CD4-positive, CD25-positive, alpha-beta regulatory T cell (primary cell): ENCODE measurements around the gene RGMA. TPM values are rescaled to one million over a fixed set of nuclear protein-coding genes. Genes with fewer than 3 reads are reported as not detected.
A peak's percentile ranks its signal among the peaks of the same experiment; 100 is the strongest.

Experiments
- ATAC-seq, 2 donors: fragments of 150-1000 bp; cut with Tn5 transposase; one replicate each; pipeline ENCODE4 v1.10.0; 2021; ENCODE audit warnings: low read depth in 2 of 2, moderate number of reproducible peaks in 2 of 2, moderate library complexity in 1 of 2
- DNase-seq, 3 donors: peaks; one replicate each; pipeline versions ENCODE4 v3.0.0 to v3.0.0-alpha.2; 2012 to 2022; ENCODE audit warnings: mixed read lengths in 1 of 3
- H3K27ac ChIP-seq: one replicate; pipeline ENCODE4 v1.7.0; 2013; ENCODE audit warnings: mild to moderate bottlenecking, low read length; ENCODE audit not compliant: insufficient read depth, poor library complexity, severe bottlenecking
- H3K27me3 ChIP-seq: one replicate; pipeline ENCODE4 v1.7.0; 2013; ENCODE audit warnings: low read length; ENCODE audit not compliant: control insufficient read depth, insufficient read depth
- H3K36me3 ChIP-seq: one replicate; pipeline ENCODE4 v1.7.0; 2013; ENCODE audit warnings: mild to moderate bottlenecking, low read length, moderate library complexity; ENCODE audit not compliant: control insufficient read depth, insufficient read depth
- H3K4me1 ChIP-seq: 2 replicates; pipeline ENCODE4 v1.7.0; 2013; ENCODE audit warnings: mild to moderate bottlenecking, low read length; ENCODE audit not compliant: insufficient read depth, control insufficient read depth, poor library complexity, severe bottlenecking
- H3K4me3 ChIP-seq: one replicate; pipeline ENCODE4 v1.7.0; 2013; ENCODE audit warnings: low read depth, mild to moderate bottlenecking, low read length, moderate library complexity
- H3K9me3 ChIP-seq, 2 experiments: 1 replicate in 1 of 2; 2 replicates in 1 of 2; pipeline ENCODE4 v1.7.0; 2013; ENCODE audit warnings: low read length in 2 of 2, mild to moderate bottlenecking in 1 of 2, moderate library complexity in 1 of 2; ENCODE audit not compliant: control insufficient read depth in 2 of 2
- H3K27ac Mint-ChIP-seq, 3 donors: one replicate each; pipeline ENCODE4 v1.8.0; 2020 to 2022; ENCODE audit warnings: mild to moderate bottlenecking in 3 of 3, mixed read lengths in 3 of 3, moderate library complexity in 2 of 3
- H3K27me3 Mint-ChIP-seq: one replicate; pipeline ENCODE4 v1.8.0; 2022; ENCODE audit warnings: mild to moderate bottlenecking, mixed read lengths
- H3K36me3 Mint-ChIP-seq: one replicate; pipeline ENCODE4 v1.8.0; 2020; ENCODE audit warnings: mixed read lengths
- H3K4me1 Mint-ChIP-seq, 4 donors: one replicate each; pipeline ENCODE4 v1.8.0; 2020 to 2022; ENCODE audit warnings: mixed read lengths in 4 of 4, mild to moderate bottlenecking in 1 of 4
- H3K4me3 Mint-ChIP-seq, 4 donors: one replicate each; pipeline ENCODE4 v1.8.0; 2020 to 2022; ENCODE audit warnings: mild to moderate bottlenecking in 4 of 4, mixed read lengths in 4 of 4, moderate library complexity in 3 of 4
- H3K9me3 Mint-ChIP-seq, 7 donors: one replicate each; pipeline ENCODE4 v1.8.0; 2020 to 2022; ENCODE audit warnings: mixed read lengths in 7 of 7, mild to moderate bottlenecking in 3 of 7, moderate library complexity in 2 of 7
- polyA plus RNA-seq, 4 donors: library from polyadenylated mRNA; unstranded; fragments of 300-500 nt; fragmentation: Illumina TruSeq; gene quantifications; one replicate each; pipeline ENCODE4 v1.2.3, GENCODE V29; 2021
- total RNA-seq: library from RNA; stranded (reverse); gene quantifications from one replicate; pipeline ENCODE4 v1.2.3, GENCODE V29; 2022

The RGMA gene
- total and polyA plus RNA-seq, 5 donors from 2014 or later = 0.49 TPM; not detected in 4

DNA sequence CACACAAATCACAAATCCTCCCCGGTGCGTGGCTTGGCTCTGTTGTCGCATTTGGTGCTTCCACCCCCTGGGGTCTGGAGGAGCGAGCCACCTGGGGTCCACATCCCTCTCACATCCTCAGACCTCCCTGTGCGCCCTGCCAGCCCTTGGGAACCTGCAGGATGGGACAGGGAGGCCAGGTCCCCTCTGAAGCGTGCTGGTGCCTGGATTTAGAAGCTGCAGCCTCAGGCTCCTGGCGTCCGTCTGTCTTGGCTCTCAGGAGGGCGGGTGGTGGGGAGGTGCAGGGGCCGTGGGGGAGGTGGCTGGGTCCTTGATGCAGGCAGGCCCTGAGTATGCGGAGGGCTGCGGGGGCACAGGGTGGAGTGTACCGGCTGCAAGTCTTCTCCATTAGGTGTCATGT lies 38.4 kb downstream of the RGMA start:
- H3K27me3 Mint-ChIP-seq = peaks cover 24% of the 10 kb centered on the region
- no peak overlapping the region for H3K4me3 ChIP-seq
- H3K9me3 ChIP-seq = no peaks in the 10 kb centered on the region
- peaks cover 0 to 7% (median 0%) of the 10 kb centered on the region in 7 donors for H3K9me3 Mint-ChIP-seq
- H3K4me1 Mint-ChIP-seq = peaks cover 0 to 13% (median 2%) of the 10 kb centered on the region in 4 donors
- H3K27me3 ChIP-seq = no peaks in the 10 kb centered on the region
- H3K4me3 Mint-ChIP-seq = no peak overlapping the region
- ATAC-seq (no peak), DNase-seq (no peak)
- no peak overlapping the region for H3K27ac ChIP-seq
- H3K27ac Mint-ChIP-seq = no peak overlapping the region
- no peaks in the 10 kb centered on the region for H3K36me3 Mint-ChIP-seq
- H3K4me1 ChIP-seq = peaks cover 8% of the 10 kb centered on the region
- no peaks in the 10 kb centered on the region for H3K36me3 ChIP-seq

DNA sequence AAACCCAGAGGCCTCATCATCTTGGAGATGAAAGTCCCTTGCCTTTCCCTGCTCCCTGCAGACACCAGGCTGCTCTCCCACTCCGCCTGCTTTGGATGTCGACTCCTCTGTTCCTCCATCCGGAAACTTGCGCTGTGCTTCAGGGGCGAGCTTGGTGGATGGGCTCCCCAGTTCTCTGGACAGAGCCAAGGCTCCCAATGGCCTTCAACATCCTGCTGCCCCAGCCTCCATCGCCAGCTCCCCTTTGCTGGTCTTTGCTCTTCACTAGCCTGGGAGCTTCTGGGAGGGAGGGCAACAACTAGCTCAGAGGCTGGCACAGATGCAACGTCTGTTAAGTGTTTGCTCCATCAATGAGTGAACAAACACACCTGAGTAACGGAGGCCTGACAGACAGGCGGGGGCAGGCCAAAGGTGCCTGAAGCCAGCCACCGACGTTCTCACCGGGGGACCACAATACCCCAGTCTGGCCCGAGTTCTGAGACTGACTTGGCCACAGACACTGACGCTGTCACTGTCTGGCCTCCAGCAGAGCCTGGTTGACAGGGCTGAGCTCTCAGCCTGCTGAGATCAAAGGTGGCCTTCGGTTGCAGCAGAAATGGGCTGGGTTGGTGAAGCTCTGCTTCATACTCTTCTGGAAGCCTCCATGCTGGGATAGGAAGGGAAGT lies 39.0 kb downstream of the RGMA start:
- H3K27ac ChIP-seq = no peak overlapping the region
- H3K4me1 Mint-ChIP-seq = peaks cover 0 to 13% (median 2%) of the 10 kb centered on the region in 4 donors
- H3K9me3 ChIP-seq = no peaks in the 10 kb centered on the region
- H3K9me3 Mint-ChIP-seq = peaks cover 0 to 7% (median 0%) of the 10 kb centered on the region in 7 donors
- DNase-seq (no peak), ATAC-seq (no peak)
- H3K27me3 ChIP-seq = no peaks in the 10 kb centered on the region
- peaks cover 8% of the 10 kb centered on the region for H3K4me1 ChIP-seq
- H3K36me3 ChIP-seq = no peaks in the 10 kb centered on the region
- H3K36me3 Mint-ChIP-seq = no peaks in the 10 kb centered on the region
- no peak overlapping the region for H3K27ac Mint-ChIP-seq
- no peak overlapping the region for H3K4me3 ChIP-seq
- H3K27me3 Mint-ChIP-seq = peaks cover 24% of the 10 kb centered on the region
- no peak overlapping the region for H3K4me3 Mint-ChIP-seq

DNA sequence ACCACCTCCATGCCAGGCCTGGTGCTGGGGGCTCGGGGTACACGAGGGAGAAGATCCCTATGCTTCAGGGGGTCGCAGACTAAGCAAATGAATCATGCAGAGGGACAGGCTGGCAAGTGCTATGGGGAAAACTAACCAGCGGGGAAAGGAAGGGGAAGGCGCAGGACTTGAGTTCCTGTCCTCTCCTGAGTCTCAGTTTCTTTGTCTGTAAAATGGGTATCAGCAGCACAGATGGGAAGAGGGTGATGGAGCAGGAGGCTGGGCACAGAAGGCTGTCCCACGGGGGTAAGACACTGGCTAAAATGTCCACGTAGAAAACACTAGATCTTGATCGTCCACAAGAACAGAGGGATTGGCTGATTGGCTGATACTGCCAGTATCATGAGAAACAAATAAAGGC lies 39.8 kb downstream of the RGMA start:
- H3K27me3 ChIP-seq = no peaks in the 10 kb centered on the region
- Mint-ChIP-seq H3K4me3 (no peak overlapping the region), H3K9me3 (peaks cover 0 to 7% (median 0%) of the 10 kb centered on the region in 7 donors), H3K4me1 (peaks cover 0 to 13% (median 2%) of the 10 kb centered on the region in 4 donors), H3K27ac (no peak overlapping the region), H3K27me3 (peaks cover 24% of the 10 kb centered on the region), H3K36me3 (no peaks in the 10 kb centered on the region)
- ATAC-seq = no peak
- H3K27ac ChIP-seq = no peak overlapping the region
- H3K4me1 ChIP-seq = peaks cover 8% of the 10 kb centered on the region
- no peaks in the 10 kb centered on the region for H3K36me3 ChIP-seq
- H3K9me3 ChIP-seq = no peaks in the 10 kb centered on the region
- no peak for DNase-seq
- no peak overlapping the region for H3K4me3 ChIP-seq

DNA sequence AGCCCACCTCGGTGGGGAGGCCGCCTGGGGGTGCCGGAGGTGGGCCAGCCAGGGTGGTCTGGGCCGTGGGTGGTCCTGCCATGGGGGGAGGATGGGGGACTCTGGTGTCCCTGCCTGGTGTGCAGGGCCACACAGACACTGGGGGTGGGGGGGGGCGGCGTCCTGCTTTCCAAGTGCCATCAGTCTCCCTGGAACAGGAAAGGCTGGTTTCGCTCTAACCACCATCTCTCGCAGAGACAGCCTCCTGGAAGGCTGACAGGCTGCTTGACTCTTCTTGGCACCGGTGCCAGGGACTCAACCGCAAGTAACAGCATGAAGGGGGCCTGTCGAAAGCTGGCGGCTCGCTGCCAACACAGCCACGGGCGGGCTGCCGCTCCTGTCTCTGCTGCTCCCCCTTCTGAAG lies 40.3 kb downstream of the RGMA start:
- peaks cover 24% of the 10 kb centered on the region for H3K27me3 Mint-ChIP-seq
- ATAC-seq (no peak), DNase-seq (no peak)
- peaks cover 0 to 13% (median 2%) of the 10 kb centered on the region in 4 donors for H3K4me1 Mint-ChIP-seq
- Histone ChIP-seq H3K27me3 (no peaks in the 10 kb centered on the region), H3K36me3 (no peaks in the 10 kb centered on the region), H3K4me3 (no peak overlapping the region), H3K27ac (no peak overlapping the region), H3K9me3 (no peaks in the 10 kb centered on the region), H3K4me1 (peaks cover 8% of the 10 kb centered on the region)
- H3K9me3 Mint-ChIP-seq = peaks cover 0 to 7% (median 0%) of the 10 kb centered on the region in 7 donors
- no peak overlapping the region for H3K27ac Mint-ChIP-seq
- H3K36me3 Mint-ChIP-seq = no peaks in the 10 kb centered on the region
- no peak overlapping the region for H3K4me3 Mint-ChIP-seq

DNA sequence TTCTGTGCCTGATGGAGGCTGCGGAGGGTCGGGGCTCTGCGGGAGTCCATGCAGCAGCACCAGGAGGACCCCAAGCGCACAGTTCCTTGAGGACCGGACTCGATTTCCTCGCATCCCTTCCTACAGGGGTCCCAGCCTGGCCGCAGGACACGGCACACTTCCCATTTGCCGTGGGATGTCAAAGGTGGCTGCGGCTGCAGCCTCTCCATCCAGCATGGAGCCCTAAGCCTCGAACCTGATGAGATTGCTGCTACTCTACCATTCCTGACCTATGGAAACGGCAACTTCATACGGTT lies 40.6 kb downstream of the RGMA start:
- peaks cover 8% of the 10 kb centered on the region for H3K4me1 ChIP-seq
- no peak for DNase-seq
- Mint-ChIP-seq H3K36me3 (no peaks in the 10 kb centered on the region), H3K27me3 (peaks cover 21% of the 10 kb centered on the region), H3K9me3 (peaks cover 0 to 7% (median 0%) of the 10 kb centered on the region in 7 donors), H3K4me1 (peaks cover 0 to 13% (median 2%) of the 10 kb centered on the region in 4 donors), H3K27ac (no peak overlapping the region), H3K4me3 (no peak overlapping the region)
- no peak overlapping the region for H3K27ac ChIP-seq
- no peak overlapping the region for H3K4me3 ChIP-seq
- no peaks in the 10 kb centered on the region for H3K36me3 ChIP-seq
- no peak for ATAC-seq
- no peaks in the 10 kb centered on the region for H3K9me3 ChIP-seq
- no peaks in the 10 kb centered on the region for H3K27me3 ChIP-seq

DNA sequence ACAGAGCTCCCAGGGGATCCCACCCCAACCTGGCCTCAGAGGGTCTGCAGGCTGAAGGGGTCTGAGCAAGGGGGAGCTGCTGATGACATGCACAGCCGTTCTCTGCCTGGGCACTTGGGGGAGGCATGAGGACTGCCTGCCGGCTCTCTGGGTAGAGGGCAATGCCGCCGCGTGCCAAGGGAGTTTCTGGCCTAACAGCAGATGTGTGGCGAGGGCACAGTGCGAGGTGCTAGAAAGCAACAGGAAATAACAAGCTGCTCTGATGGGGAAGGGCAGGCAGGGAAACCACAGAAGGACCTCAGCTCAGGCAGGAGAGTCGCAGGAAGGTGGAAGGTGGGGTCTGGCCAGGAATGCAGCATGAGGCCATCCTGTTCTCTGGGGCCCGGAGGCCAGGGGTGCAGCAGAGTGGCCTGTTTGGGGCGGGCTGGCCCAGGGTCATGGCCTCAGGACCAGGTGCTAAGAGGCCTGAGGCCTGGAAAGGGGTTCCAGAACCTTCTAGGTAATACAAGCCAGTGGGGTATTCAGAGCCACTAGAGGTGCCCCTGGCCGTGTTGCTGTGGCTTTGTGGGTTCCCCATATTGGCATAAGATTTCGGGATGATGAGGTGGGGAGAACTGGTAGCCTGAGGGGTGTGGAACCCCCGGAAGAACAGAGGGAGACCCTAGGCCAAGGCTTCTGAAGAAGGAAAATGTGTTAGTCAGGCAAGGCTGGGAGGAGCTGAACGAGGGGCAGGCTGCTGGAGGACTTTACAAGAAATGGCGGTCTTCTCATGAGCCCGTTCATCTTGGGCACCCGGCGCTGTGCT lies 41.2 kb downstream of the RGMA start:
- no peaks in the 10 kb centered on the region for H3K36me3 ChIP-seq
- H3K4me1 ChIP-seq = peaks cover 8% of the 10 kb centered on the region
- Mint-ChIP-seq H3K36me3 (no peaks in the 10 kb centered on the region), H3K9me3 (peaks cover 0 to 7% (median 0%) of the 10 kb centered on the region in 7 donors), H3K4me3 (no peak overlapping the region), H3K27ac (peak overlapping the region in 1 of 3 donors; percentile 42), H3K4me1 (peaks cover 0 to 13% (median 2%) of the 10 kb centered on the region in 4 donors), H3K27me3 (peaks cover 20% of the 10 kb centered on the region)
- peak; percentile 8 to 43 for ATAC-seq
- no peaks in the 10 kb centered on the region for H3K27me3 ChIP-seq
- no peak overlapping the region for H3K27ac ChIP-seq
- peak in 1 of 3 donors; percentile 35 for DNase-seq
- H3K4me3 ChIP-seq = no peak overlapping the region
- no peaks in the 10 kb centered on the region for H3K9me3 ChIP-seq

DNA sequence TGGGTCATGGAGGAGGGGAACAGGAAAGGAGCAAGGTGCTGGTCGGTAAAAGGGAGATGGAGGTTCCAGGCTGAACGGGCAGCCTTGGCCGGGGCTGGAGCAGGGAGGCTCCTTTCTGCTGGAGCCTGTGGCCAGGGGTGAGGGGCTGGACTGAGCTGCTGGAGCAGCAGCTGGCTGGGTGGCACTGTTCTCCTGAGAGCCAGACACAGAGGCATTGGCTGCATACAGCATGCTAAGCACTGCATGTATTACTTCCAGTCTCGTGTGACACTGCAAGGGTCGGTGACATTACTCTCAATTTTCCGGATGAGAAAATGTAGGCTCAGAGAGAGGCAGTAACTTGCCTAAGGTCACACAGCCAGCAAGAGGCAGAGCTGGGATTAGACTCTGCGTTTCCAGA lies 42.3 kb downstream of the RGMA start:
- Mint-ChIP-seq H3K27me3 (peaks cover 20% of the 10 kb centered on the region), H3K4me1 (peaks cover 0 to 10% (median 2%) of the 10 kb centered on the region in 4 donors), H3K27ac (peak overlapping the region in 1 of 3 donors; percentile 0), H3K4me3 (peak overlapping the region in 1 of 4 donors; percentile 24), H3K36me3 (no peaks in the 10 kb centered on the region), H3K9me3 (peaks cover 0 to 7% (median 0%) of the 10 kb centered on the region in 7 donors)
- Histone ChIP-seq H3K9me3 (no peaks in the 10 kb centered on the region), H3K4me1 (peaks cover 8% of the 10 kb centered on the region), H3K36me3 (no peaks in the 10 kb centered on the region), H3K4me3 (no peak overlapping the region), H3K27me3 (no peaks in the 10 kb centered on the region), H3K27ac (no peak overlapping the region)
- ATAC-seq (no peak), DNase-seq (no peak)
